ENCODE results near the gene MEN1. TPM values are rescaled to one million over a fixed set of nuclear protein-coding genes. Genes with fewer than 3 reads are reported as not detected.

MEN1 gene
- total and polyA plus RNA-seq, 9 of the 15 experiments (the other 6 are each of a cell fraction or from before 2014, with no cell fraction given): 3.4 to 57.2 (median 19.3) TPM

DNA sequence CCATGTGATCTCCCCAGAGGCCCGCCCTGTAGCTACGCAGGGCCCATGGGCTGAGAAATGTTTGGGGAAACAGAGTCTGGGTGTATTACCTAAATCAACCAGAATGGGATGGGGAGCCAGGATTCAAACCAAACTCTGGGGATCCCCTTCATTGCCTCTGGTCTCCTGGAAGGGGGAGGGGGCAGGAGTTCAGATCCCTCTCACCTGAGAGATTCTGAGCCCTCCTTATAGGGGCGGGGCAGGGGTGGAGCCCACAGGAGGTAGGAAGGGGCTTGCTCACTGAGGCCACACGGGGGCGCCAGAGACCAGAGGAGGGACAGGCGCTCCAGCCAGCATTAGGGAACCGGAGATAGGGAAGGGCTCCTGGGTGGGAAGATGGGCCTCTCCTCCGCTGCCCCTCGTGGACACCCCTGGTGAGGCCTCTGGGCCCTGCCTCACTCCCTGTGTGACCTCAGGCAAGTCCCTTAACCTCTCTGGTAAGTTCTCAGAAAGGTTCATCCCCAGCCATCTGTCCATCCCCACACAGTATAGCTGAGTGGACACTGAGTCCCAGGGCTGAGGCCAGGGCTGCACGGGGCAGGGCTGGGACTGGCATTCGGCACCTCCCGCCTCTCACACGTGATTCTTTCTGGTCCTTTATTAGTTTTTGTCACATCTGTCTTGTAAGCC lies 36.8 kb upstream of the MEN1 start (continued):
- TF ChIP-seq ZNF780A (CRISPR knock-in tag; IDR thresholded peaks at IDR 0.05) (no peak), NFYB (IDR thresholded peaks at IDR 0.05; ENCODE audit: extremely low read depth, insufficient read length) (no peak), ZNF584 (CRISPR knock-in tag; IDR thresholded peaks at IDR 0.05; ENCODE audit: low read depth) (no peak), RBM25 (IDR thresholded peaks at IDR 0.05; ENCODE audit: low read depth, low read length, severe bottlenecking) (peak; percentile 95), CHCHD3 (CRISPR knock-in tag; IDR thresholded peaks at IDR 0.05) (no peak), CEBPG (CRISPR knock-in tag; IDR thresholded peaks at IDR 0.05) (no peak), CEBPG (tag; conservative IDR thresholded peaks at IDR 0.05 in 1 of 2, IDR thresholded peaks at IDR 0.05 in 1 of 2) (no peak), RAD21 (CRISPR knock-in tag; conservative IDR thresholded peaks at IDR 0.05 in 1 of 2, IDR thresholded peaks at IDR 0.05 in 1 of 2) (peak; percentile 98 to 99), FOSL1 (tag; conservative IDR thresholded peaks at IDR 0.05) (no peak), KHSRP (IDR thresholded peaks at IDR 0.05) (no peak), GATAD2A (IDR thresholded peaks at IDR 0.05) (no peak), FOXJ2 (tag; IDR thresholded peaks at IDR 0.05) (no peak), ZNF408 (CRISPR knock-in tag; IDR thresholded peaks at IDR 0.05; ENCODE audit: low read depth) (no peak), RBFOX2 (IDR thresholded peaks at IDR 0.05; ENCODE audit: low read depth, low read length) (no peak), CBX3 (IDR thresholded peaks at IDR 0.05; ENCODE audit: borderline replicate concordance in 1 of 2, low read length in 2 of 2) (no peak; a peak in 1 of 3 replicates), STAT5B (CRISPR knock-in tag; IDR thresholded peaks at IDR 0.05) (no peak), HMG20B (CRISPR knock-in tag; IDR thresholded peaks at IDR 0.05) (no peak), MYBL2 (IDR thresholded peaks at IDR 0.05; ENCODE audit: low read depth) (no peak), MYBL2 (CRISPR knock-in tag; IDR thresholded peaks at IDR 0.05; ENCODE audit: borderline replicate concordance) (no peak), ZFPM2 (CRISPR knock-in tag; IDR thresholded peaks at IDR 0.05) (no peak), ZNF347 (CRISPR knock-in tag; IDR thresholded peaks at IDR 0.05; ENCODE audit: low read depth) (no peak), ZNF184 (CRISPR knock-in tag; IDR thresholded peaks at IDR 0.05) (no peak), EGR1 (conservative IDR thresholded peaks at IDR 0.05) (no peak)
- TF ChIP-seq, protein P1, sequence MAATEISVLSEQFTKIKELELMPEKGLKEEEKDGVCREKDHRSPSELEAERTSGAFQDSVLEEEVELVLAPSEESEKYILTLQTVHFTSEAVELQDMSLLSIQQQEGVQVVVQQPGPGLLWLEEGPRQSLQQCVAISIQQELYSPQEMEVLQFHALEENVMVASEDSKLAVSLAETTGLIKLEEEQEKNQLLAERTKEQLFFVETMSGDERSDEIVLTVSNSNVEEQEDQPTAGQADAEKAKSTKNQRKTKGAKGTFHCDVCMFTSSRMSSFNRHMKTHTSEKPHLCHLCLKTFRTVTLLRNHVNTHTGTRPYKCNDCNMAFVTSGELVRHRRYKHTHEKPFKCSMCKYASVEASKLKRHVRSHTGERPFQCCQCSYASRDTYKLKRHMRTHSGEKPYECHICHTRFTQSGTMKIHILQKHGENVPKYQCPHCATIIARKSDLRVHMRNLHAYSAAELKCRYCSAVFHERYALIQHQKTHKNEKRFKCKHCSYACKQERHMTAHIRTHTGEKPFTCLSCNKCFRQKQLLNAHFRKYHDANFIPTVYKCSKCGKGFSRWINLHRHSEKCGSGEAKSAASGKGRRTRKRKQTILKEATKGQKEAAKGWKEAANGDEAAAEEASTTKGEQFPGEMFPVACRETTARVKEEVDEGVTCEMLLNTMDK (IDR thresholded peaks at IDR 0.05; ENCODE audit: borderline replicate concordance, insufficient read depth, low read depth, low read length, poor library complexity, severe bottlenecking): peak; percentile 40
- TF ChIP-seq, protein P2, sequence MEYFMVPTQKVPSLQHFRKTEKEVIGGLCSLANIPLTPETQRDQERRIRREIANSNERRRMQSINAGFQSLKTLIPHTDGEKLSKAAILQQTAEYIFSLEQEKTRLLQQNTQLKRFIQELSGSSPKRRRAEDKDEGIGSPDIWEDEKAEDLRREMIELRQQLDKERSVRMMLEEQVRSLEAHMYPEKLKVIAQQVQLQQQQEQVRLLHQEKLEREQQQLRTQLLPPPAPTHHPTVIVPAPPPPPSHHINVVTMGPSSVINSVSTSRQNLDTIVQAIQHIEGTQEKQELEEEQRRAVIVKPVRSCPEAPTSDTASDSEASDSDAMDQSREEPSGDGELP (CRISPR knock-in tag; IDR thresholded peaks at IDR 0.05; ENCODE audit: borderline replicate concordance): peak; percentile 87
- TF ChIP-seq, protein P3, sequence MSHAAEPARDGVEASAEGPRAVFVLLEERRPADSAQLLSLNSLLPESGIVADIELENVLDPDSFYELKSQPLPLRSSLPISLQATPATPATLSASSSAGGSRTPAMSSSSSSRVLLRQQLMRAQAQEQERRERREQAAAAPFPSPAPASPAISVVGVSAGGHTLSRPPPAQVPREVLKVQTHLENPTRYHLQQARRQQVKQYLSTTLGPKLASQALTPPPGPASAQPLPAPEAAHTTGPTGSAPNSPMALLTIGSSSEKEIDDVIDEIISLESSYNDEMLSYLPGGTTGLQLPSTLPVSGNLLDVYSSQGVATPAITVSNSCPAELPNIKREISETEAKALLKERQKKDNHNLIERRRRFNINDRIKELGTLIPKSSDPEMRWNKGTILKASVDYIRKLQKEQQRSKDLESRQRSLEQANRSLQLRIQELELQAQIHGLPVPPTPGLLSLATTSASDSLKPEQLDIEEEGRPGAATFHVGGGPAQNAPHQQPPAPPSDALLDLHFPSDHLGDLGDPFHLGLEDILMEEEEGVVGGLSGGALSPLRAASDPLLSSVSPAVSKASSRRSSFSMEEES (CRISPR knock-in tag; IDR thresholded peaks at IDR 0.05): no peak
